Endothelial cell of umbilical vein (primary cell): ENCODE measurements around the gene AATF. TPM values are rescaled to one million over a fixed set of nuclear protein-coding genes. Genes with fewer than 3 reads are reported as not detected.

Experiments used
- BruUV-seq: library from RNA; stranded (reverse); fragments of 400-500 nt; replicated peaks from 2 replicates; lab custom pipeline; 2021; lab: Mats Ljungman, UMichigan
- CTCF ChIA-PET: fragments of 300-600, 350-600 bp; sonication (Branson Sonifier 250); formaldehyde crosslinking; loops from one replicate; lab custom pipeline; 2021; ENCODE audit warnings: antibody characterized with exemption, inconsistent platforms; lab: Charles Lee
- POLR2A ChIA-PET: fragments of 300-600, 350-600 bp; sonication (Branson Sonifier 250); formaldehyde crosslinking; loops from one replicate; lab custom pipeline; 2021; ENCODE audit warnings: antibody characterized with exemption, inconsistent platforms; lab: Charles Lee
- DNase-seq: peaks from one replicate; pipeline ENCODE4 v3.0.0-alpha.2; 2011; ENCODE audit warnings: low read depth, low spot score
- FAIRE-seq: peaks from 2 replicates; lab custom pipeline; 2011; peaks lifted over from hg19 to GRCh38; lab: Jason Lieb, UNC
- H2AFZ ChIP-seq: 2 replicates; pipeline ENCODE4 v1.6.0; 2012; ENCODE audit warnings: low read depth, low read length, control low read depth, inconsistent platforms
- H3K27ac ChIP-seq: 2 replicates; pipeline ENCODE4 v1.5.1; 2011; ENCODE audit warnings: low read depth, mild to moderate bottlenecking, control low read depth, low read length, moderate library complexity; ENCODE audit not compliant: insufficient read depth
- H3K27me3 ChIP-seq, 2 experiments: 2 replicates each; pipeline versions ENCODE4 v1.6.0 to v1.6.1; 2011; ENCODE audit warnings: low read length in 2 of 2, mixed read lengths in 1 of 2; ENCODE audit not compliant: control insufficient read depth in 2 of 2, insufficient read depth in 2 of 2
- H3K36me3 ChIP-seq, 2 experiments: 2 replicates in 1 of 2; 3 replicates in 1 of 2; pipeline ENCODE4 v1.5.1; 2011; ENCODE audit warnings: low read length in 2 of 2, mild to moderate bottlenecking in 1 of 2, moderate library complexity in 1 of 2; ENCODE audit not compliant: control insufficient read depth in 2 of 2, insufficient read depth in 2 of 2; ENCODE audit errors: extremely low read depth in 1 of 2
- H3K4me1 ChIP-seq: 3 replicates; pipeline ENCODE4 v1.5.1; 2011; ENCODE audit warnings: mild to moderate bottlenecking, low read length; ENCODE audit not compliant: control insufficient read depth, insufficient read depth; ENCODE audit errors: extremely low read depth
- H3K4me2 ChIP-seq: 2 replicates; pipeline ENCODE4 v1.6.1; 2011; ENCODE audit warnings: low read length, control low read depth, mixed read lengths; ENCODE audit not compliant: insufficient read depth
- H3K4me3 ChIP-seq, 3 experiments: fragments of 200-600 bp in 1 of 3; sonication (generic), shearing (Covaris generic) in 1 of 3; replicated peaks in 1 of 3; 2 replicates each; pipeline ENCODE4 v1.5.1; 2011 to 2016; ENCODE audit warnings: control low read depth in 3 of 3, low read length in 3 of 3, mild to moderate bottlenecking in 2 of 3, inconsistent platforms in 1 of 3, low read depth in 1 of 3, moderate library complexity in 1 of 3; ENCODE audit not compliant: insufficient read depth in 1 of 3
- H3K79me2 ChIP-seq: 2 replicates; pipeline ENCODE4 v1.6.0; 2012; ENCODE audit warnings: low read length, inconsistent platforms; ENCODE audit not compliant: control insufficient read depth, insufficient read depth
- H3K9ac ChIP-seq: replicated peaks from 2 replicates; pipeline ENCODE3; 2011; ENCODE audit warnings: low read length, control low read depth; ENCODE audit not compliant: insufficient read depth; ENCODE audit errors: extremely low read depth
- H3K9me1 ChIP-seq: replicated peaks from 3 replicates; pipeline ENCODE4 v1.6.0; 2011; ENCODE audit warnings: mild to moderate bottlenecking, low read length; ENCODE audit not compliant: control insufficient read depth, insufficient read depth; ENCODE audit errors: extremely low read depth
- H3K9me3 ChIP-seq: replicated peaks from 2 replicates; pipeline ENCODE4 v1.5.1; 2012; ENCODE audit warnings: low read length, inconsistent platforms; ENCODE audit not compliant: control insufficient read depth, insufficient read depth
- H4K20me1 ChIP-seq: replicated peaks from 2 replicates; pipeline ENCODE3; 2011; ENCODE audit warnings: mild to moderate bottlenecking, low read length; ENCODE audit not compliant: control insufficient read depth, insufficient read depth; ENCODE audit errors: extremely low read depth
- CTCF ChIP-seq, 2 donors: IDR thresholded peaks; 1 replicate in 1 of 2; 2 replicates in 1 of 2; pipeline ENCODE4 v1.5.1; 2011; ENCODE audit warnings: low read length in 2 of 2, mild to moderate bottlenecking in 2 of 2, moderate library complexity in 2 of 2, control low read depth in 1 of 2, inconsistent platforms in 1 of 2, low read depth in 1 of 2; ENCODE audit not compliant: insufficient read depth in 1 of 2; ENCODE audit errors: extremely low read depth in 1 of 2
- EZH2 ChIP-seq: IDR thresholded peaks from 2 replicates; pipeline ENCODE4 v1.6.1; 2012; ENCODE audit warnings: borderline replicate concordance, low read depth, mild to moderate bottlenecking, moderate library complexity, low read length, inconsistent platforms; ENCODE audit not compliant: severe bottlenecking
- FOS ChIP-seq: IDR thresholded peaks from 2 replicates; pipeline ENCODE4 v1.6.1; 2011; ENCODE audit warnings: mild to moderate bottlenecking, low read length, moderate library complexity, borderline replicate concordance; ENCODE audit not compliant: insufficient read depth
- GATA2 ChIP-seq: IDR thresholded peaks from 2 replicates; pipeline ENCODE4 v1.7.0; 2011; ENCODE audit warnings: low read depth, mild to moderate bottlenecking, moderate library complexity, mixed read lengths, low read length; ENCODE audit not compliant: insufficient read length, insufficient read depth
- JUN ChIP-seq: IDR thresholded peaks from 2 replicates; pipeline ENCODE4 v1.6.1; 2011; ENCODE audit warnings: borderline replicate concordance, low read depth; ENCODE audit not compliant: insufficient read length, insufficient read depth
- MAX ChIP-seq: IDR thresholded peaks from 2 replicates; pipeline ENCODE4 v1.6.1; 2011; ENCODE audit not compliant: insufficient read depth, insufficient read length
- MYC ChIP-seq: IDR thresholded peaks from one replicate; pipeline ENCODE4 v1.6.1; 2011; ENCODE audit warnings: mild to moderate bottlenecking, low read depth, low read length
- POLR2A ChIP-seq: IDR thresholded peaks from 2 replicates; pipeline ENCODE4 v1.6.1; 2012; ENCODE audit warnings: low read depth, mild to moderate bottlenecking, control low read depth, low read length
- POLR2AphosphoS5 ChIP-seq: IDR thresholded peaks from 2 replicates; pipeline ENCODE4 v1.6.1; 2012; ENCODE audit warnings: low read depth, mild to moderate bottlenecking, control low read depth, low read length, moderate library complexity; ENCODE audit not compliant: insufficient read depth
- dilution Hi-C: fragments of 300-500 bp; cut with MboI; formaldehyde crosslinking; loops from one replicate; pipeline ENCODE4 v1.15.0; 2019; ENCODE audit warnings: low sequenced_read_pairs; ENCODE audit not compliant: extremely low pct_ligation_motif_present
- intact Hi-C: fragments of 100-400 bp; cut with micrococcal nuclease; formaldehyde crosslinking; loops from one replicate; pipeline ENCODE4 v1.10.0; 2022
- polyA plus RNA-seq, 4 experiments: library from polyadenylated mRNA; depleted of rRNA in 3 of 4; stranded (reverse) in 3 of 4; unstranded in 1 of 4; fragments of >200 nt; gene quantifications; 2 replicates each; pipeline versions ENCODE4 v1.2.1 to v1.2.3, GENCODE V29; 2011 to 2012; ENCODE audit warnings: missing spikeins in 1 of 4
- total RNA-seq: library from RNA; stranded (reverse); gene quantifications from 2 replicates; pipeline ENCODE4 v1.2.3, GENCODE V29; 2021

AATF gene
- total and polyA plus RNA-seq, 2 donors (not counting 3 experiments of a cell fraction or from before 2014, with no cell fraction given): 15.7 to 47.2 TPM

GRCh38 chr17:37092701-37093100 is 143.9 kb downstream of the AATF start:
- FAIRE-seq: no peak
- Histone ChIP-seq H4K20me1 (no peaks in the 10 kb centered on the region), H3K27ac (no peak overlapping the region), H3K36me3 (peaks cover 17 to 32% of the 10 kb centered on the region in 2 experiments), H3K9ac (no peak overlapping the region), H3K79me2 (no peaks in the 10 kb centered on the region), H3K4me2 (no peak overlapping the region), H3K4me1 (peaks cover 10% of the 10 kb centered on the region), H2AFZ (no peak overlapping the region), H3K9me3 (no peaks in the 10 kb centered on the region), H3K9me1 (no peaks in the 10 kb centered on the region), H3K4me3 (no peak overlapping the region), H3K27me3 (no peaks in the 10 kb centered on the region)
- no peak for TF ChIP-seq MAX
- TF ChIP-seq JUN: no peak
- no peak for TF ChIP-seq GATA2
- TF ChIP-seq POLR2AphosphoS5: no peak
- no peak for TF ChIP-seq FOS
- no peak for TF ChIP-seq EZH2
- no peak for TF ChIP-seq POLR2A
- TF ChIP-seq MYC: no peak
- no peak for TF ChIP-seq CTCF (IDR thresholded peaks at IDR 0.05; ENCODE audit: extremely low read depth in 1 of 2, insufficient read depth in 1 of 2, low read depth in 1 of 2, low read length in 2 of 2)
- intact Hi-C loops (no loop called here), dilution Hi-C loops (no loop called here)
- no peak for DNase-seq
- no TSS peak for BruUV-seq
- CTCF ChIA-PET: interaction anchor here (0.9 kb wide), 1 partner anchor 22 kb away, joined by 3 read pairs; no protein-coding TSS in a partner anchor
- POLR2A ChIA-PET: no interaction called here
